HG03457 (cell line): ENCODE measurements around the gene FAM117B.
"Not testable (repeated sequence)": the region's sequence is repeated elsewhere in the genome, so short reads cannot be mapped to it uniquely, and the experiment has no call there.

Experiments used
- ATAC-seq: cut with Tn5 transposase; IDR thresholded peaks from one replicate; pipeline ENCODE4 v1.9.1; 2021; ENCODE audit warnings: moderate number of reproducible peaks; ENCODE audit not compliant: unreplicated experiment

Gene FAM117B

GRCh38 chr2:202756598-202756997, 121.8 kb downstream of the FAM117B start:
- ATAC-seq, result no peak

DNA sequence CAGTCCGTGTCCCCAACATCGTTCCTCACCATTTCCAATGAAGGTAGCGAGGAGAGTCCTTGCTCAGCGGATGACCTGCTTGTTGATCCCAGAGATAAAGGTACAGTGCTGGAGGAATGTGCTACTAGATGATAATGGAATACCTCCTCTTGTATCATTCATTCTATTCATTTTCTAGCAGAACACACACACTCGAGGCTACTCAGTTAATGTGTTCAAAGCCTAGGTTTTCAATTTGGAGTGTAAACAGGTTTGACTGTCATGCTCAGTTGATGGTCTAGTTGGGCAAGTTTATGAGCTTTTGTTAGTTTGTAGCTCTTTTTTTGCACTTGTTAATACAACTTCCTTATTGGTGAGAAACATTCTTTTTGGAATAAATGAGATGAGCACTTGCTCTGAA, 122.6 kb downstream of the FAM117B start:
- ATAC-seq, result no peak

DNA sequence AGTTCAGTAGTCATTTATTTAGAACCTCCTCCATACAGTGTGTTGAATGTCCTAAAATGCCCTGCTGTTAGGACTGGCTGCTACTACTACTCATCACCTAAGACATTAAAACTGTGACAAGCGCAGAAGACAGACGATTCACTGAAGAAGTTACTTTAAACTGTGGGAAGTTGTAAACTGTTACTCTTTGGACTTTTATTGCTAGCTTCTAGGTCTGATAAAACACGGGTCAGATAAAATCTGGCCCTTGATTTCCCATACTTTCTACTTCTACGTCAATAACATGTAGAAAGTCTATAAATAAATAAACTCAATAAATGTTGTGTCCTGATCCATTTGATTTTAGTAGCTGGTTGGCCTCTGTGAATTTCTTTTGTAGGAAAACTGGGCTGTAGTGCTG, 123.4 kb downstream of the FAM117B start:
- ATAC-seq, result no peak

DNA sequence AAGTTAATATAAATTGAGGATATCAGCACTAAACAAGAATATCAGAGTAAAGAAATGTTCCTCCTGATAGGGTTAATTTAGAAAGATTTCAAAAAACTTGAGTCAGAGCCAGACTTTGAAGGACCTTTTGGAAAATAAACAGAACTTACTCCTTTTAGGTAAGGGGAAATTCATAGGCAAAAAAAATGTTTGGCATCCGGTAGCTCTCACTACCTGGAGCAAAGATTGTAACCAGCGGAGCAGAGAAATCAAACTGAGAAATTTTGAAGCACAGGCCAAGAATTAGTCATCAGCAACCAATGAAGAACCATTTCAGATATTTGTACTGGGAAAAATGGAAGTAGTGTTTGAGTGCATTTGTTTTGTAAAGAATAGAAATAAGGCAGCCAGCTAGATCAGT, 123.8 kb downstream of the FAM117B start:
- ATAC-seq, result no peak

- no peak for ATAC-seq
Observed at GRCh38 chr2:202760848-202761247, 126.1 kb downstream of the FAM117B start.

- ATAC-seq, result no peak
Observed at GRCh38 chr2:202762556-202762955, 127.8 kb downstream of the FAM117B start.

DNA sequence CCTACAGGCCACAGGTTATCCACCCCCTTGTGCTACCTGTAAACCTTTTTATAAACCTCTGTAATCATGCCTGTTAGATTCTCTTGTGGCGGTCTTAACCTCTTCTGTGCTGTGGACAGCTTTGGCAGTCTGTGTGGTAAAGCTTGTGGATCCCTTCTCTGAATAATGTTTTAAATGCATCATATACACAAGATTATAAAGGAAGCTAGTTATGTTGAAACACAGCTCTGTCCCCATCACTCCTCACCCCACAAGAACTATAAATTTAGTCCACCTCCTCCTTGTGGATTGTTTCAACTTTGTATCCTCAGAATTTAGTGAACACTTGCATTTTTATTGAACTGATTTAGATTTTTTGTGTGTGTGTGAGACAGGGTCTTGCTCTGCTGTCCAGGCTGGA, 129.1 kb downstream of the FAM117B start:
- no peak for ATAC-seq

DNA sequence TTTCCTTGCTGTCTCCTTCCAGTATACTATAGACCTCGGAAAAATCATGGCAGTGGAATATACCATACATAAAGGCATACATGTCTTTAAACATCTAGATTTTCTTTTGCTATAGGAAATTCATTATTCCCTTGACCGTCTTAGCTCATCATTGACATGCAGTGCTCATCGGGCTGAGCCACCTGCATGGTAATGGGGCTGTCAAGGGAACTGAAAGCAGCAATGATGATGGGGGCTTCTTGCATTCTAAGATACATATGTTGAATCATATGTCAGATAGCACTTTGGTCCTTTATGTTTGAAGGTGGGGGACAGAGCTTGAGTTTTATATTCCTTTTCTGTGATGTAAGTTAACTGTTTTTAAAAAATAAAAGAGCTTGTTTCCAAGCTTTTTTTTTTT, 130.2 kb downstream of the FAM117B start:
- ATAC-seq, result no peak

GRCh38 chr2:202765436-202765835, 130.7 kb downstream of the FAM117B start:
- ATAC-seq, result no peak

DNA sequence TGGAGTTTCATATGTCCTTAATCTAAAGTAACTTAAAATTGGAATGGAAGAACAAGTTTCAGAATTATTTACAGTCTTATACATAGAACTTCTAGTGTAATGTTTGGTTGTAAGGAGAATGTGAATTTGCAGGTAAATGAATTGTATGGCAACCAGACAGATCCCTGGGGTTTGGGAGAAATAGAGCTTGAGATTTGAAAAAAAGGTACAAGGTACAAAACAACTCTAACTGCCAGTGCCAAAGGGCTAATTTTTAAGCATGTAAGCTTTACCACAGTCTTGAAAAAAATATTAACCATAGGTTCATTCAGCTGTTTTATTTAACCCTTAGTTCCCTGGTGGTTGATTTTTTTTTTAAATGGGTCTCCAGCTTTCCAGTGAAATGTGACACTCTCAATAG, 133.5 kb downstream of the FAM117B start:
- no peak for ATAC-seq

DNA sequence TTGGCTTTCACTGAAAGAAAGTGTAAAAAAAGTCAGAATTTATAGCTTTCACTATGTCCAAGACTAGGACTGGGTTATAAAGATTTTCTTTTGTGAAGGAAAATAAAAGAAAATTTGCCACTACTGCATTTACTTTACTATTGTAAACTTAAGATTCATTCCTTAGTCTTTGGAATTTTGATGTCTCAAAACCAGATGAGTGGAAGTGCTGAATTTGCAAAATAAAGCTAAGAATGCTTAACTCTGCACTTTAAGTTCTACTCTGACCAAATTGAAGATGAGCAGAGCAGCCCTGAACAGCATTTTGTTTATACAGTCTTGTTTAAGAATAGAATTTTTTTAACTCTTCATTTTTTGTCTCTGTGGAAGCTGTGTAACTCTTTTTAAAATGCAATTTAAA, 134.4 kb downstream of the FAM117B start:
- ATAC-seq, result no peak

- ATAC-seq, result no peak
Observed at GRCh38 chr2:202771336-202771735, 136.6 kb downstream of the FAM117B start.

DNA sequence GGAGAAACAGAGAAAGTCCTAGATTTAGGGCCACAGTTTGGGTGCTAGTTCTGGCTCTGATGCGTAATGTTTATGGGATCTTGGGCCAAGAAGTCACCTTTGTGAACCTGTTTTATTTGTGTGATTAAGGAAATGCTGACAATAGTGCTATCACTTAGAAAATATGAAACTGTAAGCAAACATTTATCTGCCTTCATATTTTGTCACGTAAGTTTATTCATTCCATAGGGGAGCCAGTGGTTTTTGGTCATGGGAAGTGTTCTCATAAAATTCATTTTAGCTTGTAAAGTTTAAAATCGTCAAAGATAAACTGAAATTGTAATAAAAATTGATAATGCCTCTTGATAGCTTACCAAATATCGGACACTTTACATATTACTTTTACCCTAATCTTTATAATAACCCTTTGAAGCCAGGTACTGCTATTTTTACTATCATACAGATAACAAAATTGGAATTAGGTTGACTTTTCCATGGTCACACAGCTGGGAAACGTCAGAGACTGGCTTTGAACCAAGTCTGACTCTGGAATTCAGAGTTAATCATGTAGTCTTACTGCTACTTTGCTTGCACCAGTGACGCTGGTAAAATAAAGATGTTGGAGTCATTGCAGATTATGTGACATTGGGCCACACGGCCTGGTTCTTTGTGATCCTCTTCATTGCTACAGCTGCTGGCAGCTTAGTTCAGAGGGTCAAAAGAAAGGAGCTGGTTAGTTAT, 137.1 kb downstream of the FAM117B start:
- ATAC-seq, result no peak

- no peak for ATAC-seq
Observed at GRCh38 chr2:202773301-202773973, 138.7 kb downstream of the FAM117B start.

DNA sequence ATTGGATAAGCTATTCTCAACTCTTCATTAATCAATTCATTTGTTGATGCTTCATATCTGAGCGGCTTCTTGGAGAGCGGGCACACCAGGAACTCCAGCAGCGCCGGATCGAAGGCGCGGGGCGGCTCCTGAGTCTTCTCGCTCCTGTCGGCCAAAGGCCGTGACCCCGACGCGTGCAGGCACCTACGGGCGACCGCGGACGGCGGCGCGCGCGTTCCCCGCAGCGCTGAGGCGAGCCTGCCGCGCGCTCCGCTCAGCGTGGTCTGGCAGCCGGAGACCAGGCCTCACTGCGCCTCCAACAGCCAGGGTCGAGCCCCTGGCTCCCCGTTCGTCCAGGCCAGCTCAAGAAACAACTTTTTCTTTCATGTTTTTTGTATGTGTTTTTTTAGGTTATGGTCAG, 139.3 kb downstream of the FAM117B start:
- no peak for ATAC-seq

DNA sequence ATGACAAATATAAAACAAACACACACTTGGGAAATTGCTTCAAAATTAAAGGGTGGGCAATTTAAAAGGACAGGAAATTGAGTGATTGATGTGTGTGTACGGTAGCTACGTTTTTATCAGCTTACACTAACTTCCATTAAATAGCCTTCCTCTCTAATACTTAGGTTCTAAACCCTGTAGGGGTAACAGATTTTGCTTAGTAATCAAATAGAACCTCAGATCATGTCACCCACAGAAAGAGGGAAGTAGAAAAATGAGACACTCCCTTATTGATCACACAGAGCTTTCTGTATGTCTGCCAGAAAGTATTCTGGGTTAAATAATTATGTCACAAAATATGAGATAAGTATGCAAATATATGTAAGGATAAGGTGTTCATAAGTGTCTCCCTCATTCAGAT, 143.4 kb downstream of the FAM117B start:
- no peak for ATAC-seq

- ATAC-seq, result peak; percentile 96
Observed at GRCh38 chr2:202780514-202781021, 145.8 kb downstream of the FAM117B start.

- no peak for ATAC-seq
Observed at GRCh38 chr2:202782940-202783558, 148.3 kb downstream of the FAM117B start.

GRCh38 chr2:202786842-202787241, 152.1 kb downstream of the FAM117B start:
- no peak for ATAC-seq

DNA sequence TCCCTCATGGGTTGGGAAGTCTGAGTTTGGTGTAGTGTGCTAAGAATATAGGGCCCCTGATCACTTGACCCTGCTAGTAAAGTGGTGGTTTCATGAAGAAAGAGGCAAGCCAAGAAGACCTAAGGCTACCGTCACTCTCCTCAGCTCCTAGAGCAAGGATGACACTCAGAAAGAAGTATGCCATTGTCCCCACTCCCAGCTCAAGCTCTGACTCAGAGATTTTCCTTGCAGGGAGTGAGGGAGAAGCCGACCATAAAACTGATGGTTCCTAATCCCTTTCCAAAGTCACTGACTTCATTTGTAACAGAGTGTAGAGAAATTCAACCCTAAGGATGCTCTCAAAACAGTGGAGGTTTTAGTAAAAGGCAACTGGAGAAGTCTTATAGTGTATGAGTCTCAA, 155.9 kb downstream of the FAM117B start:
- no peak for ATAC-seq

- no peak for ATAC-seq
Observed at GRCh38 chr2:202797944-202798343, 163.2 kb downstream of the FAM117B start.

GRCh38 chr2:202805911-202806310, 171.1 kb downstream of the FAM117B start:
- ATAC-seq, result not testable (repeated sequence)
